Type B pancreatic cell (in vitro differentiated cells): Measurements from ENCODE around the gene ADAMTS20. TPM values are rescaled to one million over a fixed set of nuclear protein-coding genes. Genes with fewer than 3 reads are reported as not detected.

Source experiments
- DNase-seq: peaks from one replicate; pipeline ENCODE4 v3.0.0; 2021; ENCODE audit warnings: mixed read lengths; ENCODE audit not compliant: unreplicated experiment; ENCODE audit errors: extremely low spot score
- H3K27ac Mint-ChIP-seq: 2 replicates; pipeline ENCODE4 v1.8.0; 2021; ENCODE audit warnings: mild to moderate bottlenecking, mixed read lengths
- H3K27me3 Mint-ChIP-seq: 2 replicates; pipeline ENCODE4 v1.8.0; 2021; ENCODE audit warnings: mixed read lengths
- H3K36me3 Mint-ChIP-seq: 2 replicates; pipeline ENCODE4 v1.8.0; 2021; ENCODE audit warnings: mixed read lengths
- H3K4me1 Mint-ChIP-seq: one replicate; pipeline ENCODE4 v1.8.0; 2021; ENCODE audit warnings: mixed read lengths; ENCODE audit not compliant: unreplicated experiment
- H3K4me3 Mint-ChIP-seq: 2 replicates; pipeline ENCODE4 v1.8.0; 2021; ENCODE audit warnings: mild to moderate bottlenecking, mixed read lengths
- H3K9me3 Mint-ChIP-seq: 2 replicates; pipeline ENCODE4 v1.8.0; 2021; ENCODE audit warnings: mixed read lengths
- CTCF ChIP-seq: fragments of 200-600 bp; sonication (generic); conservative IDR thresholded peaks from 2 replicates; pipeline ENCODE4 v1.5.0; 2021; ENCODE audit warnings: antibody characterized with exemption, mild to moderate bottlenecking
- total RNA-seq: library from RNA; stranded (reverse); gene quantifications from 2 replicates; pipeline ENCODE4 v1.2.1, GENCODE V29; 2021; ENCODE audit warnings: low replicate concordance

ADAMTS20 gene
- total RNA-seq, 1 donor from 2014 or later: 3.1 TPM

GRCh38 chr12:43434614-43435013, 117.4 kb downstream of the ADAMTS20 start:
- H3K9me3 Mint-ChIP-seq: peaks cover 5% of the 10 kb centered on the region
- DNase-seq: no peak
- H3K36me3 Mint-ChIP-seq: no peaks in the 10 kb centered on the region
- H3K27me3 Mint-ChIP-seq: no peaks in the 10 kb centered on the region
- H3K27ac Mint-ChIP-seq: no peak overlapping the region
- no peaks in the 10 kb centered on the region for H3K4me1 Mint-ChIP-seq
- TF ChIP-seq CTCF: no peak
- no peak overlapping the region for H3K4me3 Mint-ChIP-seq

- no peak overlapping the region for H3K4me3 Mint-ChIP-seq
- H3K27me3 Mint-ChIP-seq: no peaks in the 10 kb centered on the region
- no peaks in the 10 kb centered on the region for H3K9me3 Mint-ChIP-seq
Measured at GRCh38 chr12:43428088-43428600, 123.9 kb downstream of the ADAMTS20 start.

GRCh38 chr12:43425361-43425760, 126.6 kb downstream of the ADAMTS20 start:
- Mint-ChIP-seq H3K36me3 (no peaks in the 10 kb centered on the region), H3K27me3 (no peaks in the 10 kb centered on the region), H3K27ac (no peak overlapping the region), H3K4me3 (no peak overlapping the region), H3K4me1 (peaks cover 4% of the 10 kb centered on the region), H3K9me3 (no peaks in the 10 kb centered on the region)
- no peak for DNase-seq
- TF ChIP-seq CTCF: no peak

More at GRCh38 chr12:43428088-43428600, 123.9 kb downstream of the ADAMTS20 start:
- Mint-ChIP-seq H3K4me1 (peaks cover 4% of the 10 kb centered on the region), H3K27ac (no peak overlapping the region), H3K36me3 (no peaks in the 10 kb centered on the region)
- TF ChIP-seq CTCF: no peak
- DNase-seq: no peak

GRCh38 chr12:43416981-43417380, 135.0 kb downstream of the ADAMTS20 start:
- Mint-ChIP-seq H3K27ac (no peak overlapping the region), H3K4me1 (no peaks in the 10 kb centered on the region), H3K9me3 (peaks cover 4% of the 10 kb centered on the region), H3K4me3 (no peak overlapping the region), H3K36me3 (no peaks in the 10 kb centered on the region), H3K27me3 (no peaks in the 10 kb centered on the region)
- no peak for TF ChIP-seq CTCF
- no peak for DNase-seq

GRCh38 chr12:43407816-43408645, 144.0 kb downstream of the ADAMTS20 start:
- TF ChIP-seq CTCF: no peak
- Mint-ChIP-seq H3K4me1 (peaks cover 8% of the 10 kb centered on the region), H3K9me3 (no peaks in the 10 kb centered on the region), H3K27me3 (no peaks in the 10 kb centered on the region), H3K36me3 (no peaks in the 10 kb centered on the region), H3K4me3 (no peak overlapping the region), H3K27ac (peak overlapping the region; percentile 2)
- DNase-seq: no peak
